Ectodermal cell (in vitro differentiated cells): ENCODE data around the gene LRRC43.

Experiments used
- H3K27ac ChIP-seq: 2 replicates; pipeline ENCODE4 v1.7.0; 2013; ENCODE audit warnings: mild to moderate bottlenecking, low read depth, low read length; ENCODE audit not compliant: insufficient read depth, poor library complexity, severe bottlenecking
- H3K27me3 ChIP-seq: 2 replicates; pipeline ENCODE4 v1.7.0; 2013; ENCODE audit warnings: mild to moderate bottlenecking, low read length; ENCODE audit not compliant: insufficient read depth, control insufficient read depth, poor library complexity, severe bottlenecking
- H3K36me3 ChIP-seq: one replicate; pipeline ENCODE4 v1.7.0; 2013; ENCODE audit warnings: low read length; ENCODE audit not compliant: control insufficient read depth, insufficient read depth
- H3K4me1 ChIP-seq: one replicate; pipeline ENCODE4 v1.7.0; 2013; ENCODE audit warnings: low read length; ENCODE audit not compliant: control insufficient read depth, insufficient read depth
- H3K4me3 ChIP-seq: 2 replicates; pipeline ENCODE4 v1.7.0; 2013; ENCODE audit warnings: low read depth, low read length, control low read depth; ENCODE audit not compliant: insufficient read depth
- H3K9me3 ChIP-seq: 2 replicates; pipeline ENCODE4 v1.7.0; 2013; ENCODE audit warnings: mild to moderate bottlenecking, low read length, moderate library complexity; ENCODE audit not compliant: control insufficient read depth
- WGBS, 2 experiments: methylation state at CpG; one replicate each; pipeline ENCODE4 v1.1.7; 2013; ENCODE audit warnings: missing lambda C conversion rate in 2 of 2; 5-methylcytosine and 5-hydroxymethylcytosine counted together

Gene LRRC43

DNA sequence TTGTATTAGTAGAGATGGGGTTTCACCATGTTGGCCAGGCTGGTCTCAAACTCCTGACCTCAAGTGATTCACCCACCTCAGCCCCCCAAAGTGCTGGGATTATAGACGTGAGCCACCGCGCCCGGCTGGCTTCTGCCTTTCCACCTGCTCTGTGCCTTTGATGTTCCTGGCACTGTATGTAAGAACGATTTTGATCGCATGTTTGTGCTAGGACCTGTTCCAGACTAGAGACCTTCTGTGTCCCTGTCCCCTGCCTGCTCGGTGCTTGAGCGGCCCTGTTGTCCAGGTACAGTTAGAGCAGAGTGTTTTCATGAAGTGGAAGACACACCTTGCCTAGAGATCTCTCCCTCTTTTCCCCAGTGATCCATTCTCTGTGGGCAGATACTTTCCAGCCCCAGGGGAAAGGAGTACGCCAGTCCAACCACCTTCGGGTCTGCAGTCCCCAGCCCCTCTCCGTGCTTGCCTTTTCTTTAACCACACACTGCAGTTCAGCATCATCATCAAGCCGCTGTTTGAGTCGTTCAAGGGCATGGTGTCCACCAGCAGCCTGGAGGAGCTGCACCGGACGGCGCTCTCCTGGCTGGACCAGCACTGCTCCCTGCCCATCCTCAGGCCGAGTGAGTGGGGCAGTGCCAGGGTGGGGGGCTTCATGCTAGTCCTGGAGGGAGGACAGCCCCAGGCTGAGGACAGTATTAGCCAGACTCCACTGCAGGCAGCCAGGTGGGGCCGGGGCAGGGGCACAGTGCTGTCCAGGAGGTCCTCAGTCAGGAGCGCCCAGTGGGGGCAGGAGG, 42.3 kb upstream of the LRRC43 start:
- WGBS, 2 experiments, result 94% methylated on average over 19 of the region's 19 CpGs
- peaks cover 24% of the 10 kb centered on the region for H3K36me3 ChIP-seq

DNA sequence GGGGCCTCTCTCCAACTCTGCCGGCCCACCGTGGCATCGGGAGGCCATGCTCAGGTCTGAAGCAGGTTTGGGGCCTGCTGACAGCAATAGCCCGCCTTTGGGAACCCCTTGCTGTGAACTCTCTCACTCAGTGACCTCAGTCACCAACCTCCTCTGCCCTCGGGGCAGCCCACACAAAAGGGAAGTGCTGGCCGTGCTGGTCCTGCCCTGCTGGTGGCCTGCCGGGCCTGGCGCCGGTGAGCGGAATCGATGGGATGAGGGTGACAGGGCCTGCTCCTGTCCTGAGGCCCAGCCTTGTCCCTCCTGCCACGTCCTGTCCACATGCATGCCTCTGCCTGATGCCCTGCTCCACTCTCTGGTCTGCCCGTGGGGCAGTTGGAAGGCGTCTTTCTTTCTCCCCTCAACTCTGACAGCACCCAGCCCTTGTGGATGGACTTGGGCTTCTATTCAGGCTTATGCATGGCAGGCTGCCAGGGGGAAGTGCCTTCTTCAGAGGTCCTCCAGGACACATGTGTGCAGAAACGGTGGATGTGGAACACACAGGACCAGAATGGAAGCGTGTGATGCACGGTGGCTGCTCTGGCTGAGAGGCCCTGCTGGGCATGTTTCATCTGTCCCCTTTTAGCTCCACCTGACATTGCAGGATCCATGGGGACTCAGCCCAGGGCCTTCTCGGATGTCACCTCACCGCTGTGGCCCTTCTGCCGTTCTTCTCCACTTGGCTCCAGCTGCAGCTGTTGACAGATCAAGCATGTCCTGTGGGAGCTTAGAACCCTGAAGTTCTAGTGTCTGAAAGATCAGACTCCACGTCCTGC, 40.8 kb upstream of the LRRC43 start:
- H3K4me3 ChIP-seq, result no peak overlapping the region
- peaks cover 24% of the 10 kb centered on the region for H3K36me3 ChIP-seq
- no peaks in the 10 kb centered on the region for H3K4me1 ChIP-seq
- WGBS, 2 experiments, result 90 to 91% methylated on average over 21 of the region's 21 CpGs
- no peak overlapping the region for H3K27ac ChIP-seq
- H3K27me3 ChIP-seq, result no peaks in the 10 kb centered on the region
- H3K9me3 ChIP-seq, result peaks cover 2% of the 10 kb centered on the region

More for the DNA sequence above, 42.3 kb upstream of the LRRC43 start:
- Histone ChIP-seq H3K27ac (no peak overlapping the region), H3K27me3 (no peaks in the 10 kb centered on the region), H3K4me3 (no peak overlapping the region), H3K4me1 (no peaks in the 10 kb centered on the region), H3K9me3 (peaks cover 2% of the 10 kb centered on the region)

DNA sequence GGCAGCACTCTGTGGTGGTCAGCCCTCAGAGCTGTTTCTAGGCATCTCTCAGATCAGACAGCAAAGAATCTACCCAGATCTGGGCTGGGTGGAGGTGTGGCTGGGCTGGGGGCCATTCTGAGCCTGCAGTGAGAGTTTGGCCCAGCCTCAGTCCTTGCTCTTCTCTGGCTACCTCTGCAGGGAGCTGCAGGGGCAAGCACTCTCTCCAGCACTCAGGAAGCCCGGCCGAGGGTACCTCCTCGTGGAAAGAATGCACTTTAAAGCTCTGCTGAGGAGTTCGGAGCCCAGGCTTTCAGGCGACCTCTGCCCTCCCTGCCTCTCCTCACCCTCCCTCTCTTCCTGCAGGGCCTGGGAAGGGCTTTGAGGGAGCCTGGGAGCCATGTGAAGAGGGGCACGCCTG, 40.1 kb upstream of the LRRC43 start:
- Histone ChIP-seq H3K27me3 (no peaks in the 10 kb centered on the region), H3K27ac (no peak overlapping the region), H3K36me3 (peaks cover 24% of the 10 kb centered on the region), H3K4me3 (no peak overlapping the region), H3K9me3 (peaks cover 2% of the 10 kb centered on the region), H3K4me1 (no peaks in the 10 kb centered on the region)
- 84 to 87% methylated on average over 6 of the region's 6 CpGs for whole genome bisulfite sequencing, 2 experiments

DNA sequence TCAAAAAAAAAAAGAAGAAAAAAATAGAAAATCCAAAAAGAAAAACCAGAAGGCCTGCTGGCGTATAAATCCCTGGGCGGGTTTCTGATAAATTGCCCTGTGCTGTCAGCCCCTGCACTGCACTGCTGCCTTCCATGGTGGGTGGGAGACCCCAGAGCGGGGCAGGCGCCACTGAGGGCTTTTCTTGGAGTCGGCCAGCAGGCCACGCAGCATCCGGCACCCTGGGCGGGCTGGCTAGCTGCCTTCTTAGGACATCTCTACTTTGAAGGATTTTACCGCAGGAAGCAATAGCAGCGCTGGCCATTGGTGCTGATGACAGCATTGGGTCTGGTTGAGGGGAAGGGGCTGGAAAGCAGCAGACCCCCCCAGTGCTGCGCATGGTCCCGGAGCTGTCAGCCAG, 38.0 kb upstream of the LRRC43 start:
- Histone ChIP-seq H3K4me1 (no peaks in the 10 kb centered on the region), H3K36me3 (peaks cover 24% of the 10 kb centered on the region), H3K4me3 (no peak overlapping the region), H3K27ac (no peak overlapping the region), H3K9me3 (peaks cover 2% of the 10 kb centered on the region), H3K27me3 (no peaks in the 10 kb centered on the region)
- WGBS, 2 experiments, result 95 to 96% methylated on average over 12 of the region's 12 CpGs

DNA sequence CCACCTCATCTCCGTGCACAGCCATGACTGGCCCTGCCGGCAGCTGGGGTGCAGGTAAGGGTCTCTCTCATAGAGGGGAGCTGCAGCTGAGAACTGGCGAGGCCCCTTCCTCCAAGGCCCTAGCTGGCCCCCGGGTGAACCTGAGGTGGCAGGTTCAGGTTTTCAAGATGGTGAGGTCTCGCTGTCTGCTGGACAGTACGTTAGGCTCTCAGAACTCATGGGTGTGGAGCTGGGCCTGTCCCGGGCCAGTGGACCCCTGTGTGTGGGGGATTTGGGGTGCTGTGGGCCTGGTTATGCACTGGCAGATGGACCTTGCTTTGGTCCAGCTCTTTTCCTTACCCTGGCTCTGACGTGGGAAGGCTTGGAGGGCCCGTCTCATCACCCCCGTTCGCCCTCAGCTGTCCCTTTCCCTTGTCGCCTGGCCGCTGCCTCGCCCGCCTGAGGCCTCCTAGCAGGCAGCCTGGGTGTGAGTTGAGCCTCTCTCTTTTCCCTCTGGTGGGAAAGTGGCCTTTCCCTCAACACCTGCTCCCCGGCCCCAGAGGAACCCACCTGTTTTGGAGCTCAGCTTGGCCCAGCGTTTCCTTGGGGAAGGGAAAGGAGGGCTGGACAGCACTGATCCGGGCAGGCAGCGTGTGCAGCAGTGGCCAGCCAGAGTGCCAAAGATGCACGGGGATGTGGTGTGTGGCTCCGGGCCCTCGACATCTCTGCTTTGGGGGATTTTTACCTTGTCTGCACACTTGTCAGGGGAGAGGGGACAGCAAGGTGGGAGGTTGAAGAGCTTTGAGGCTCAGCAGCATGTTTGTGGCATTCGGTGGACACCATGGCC, 37.2 kb upstream of the LRRC43 start:
- WGBS, 2 experiments, result 95% methylated on average over 23 of the region's 23 CpGs
- H3K27me3 ChIP-seq, result no peaks in the 10 kb centered on the region
- H3K36me3 ChIP-seq, result peaks cover 24% of the 10 kb centered on the region
- H3K27ac ChIP-seq, result no peak overlapping the region
- peaks cover 2% of the 10 kb centered on the region for H3K9me3 ChIP-seq
- H3K4me3 ChIP-seq, result no peak overlapping the region
- no peaks in the 10 kb centered on the region for H3K4me1 ChIP-seq

DNA sequence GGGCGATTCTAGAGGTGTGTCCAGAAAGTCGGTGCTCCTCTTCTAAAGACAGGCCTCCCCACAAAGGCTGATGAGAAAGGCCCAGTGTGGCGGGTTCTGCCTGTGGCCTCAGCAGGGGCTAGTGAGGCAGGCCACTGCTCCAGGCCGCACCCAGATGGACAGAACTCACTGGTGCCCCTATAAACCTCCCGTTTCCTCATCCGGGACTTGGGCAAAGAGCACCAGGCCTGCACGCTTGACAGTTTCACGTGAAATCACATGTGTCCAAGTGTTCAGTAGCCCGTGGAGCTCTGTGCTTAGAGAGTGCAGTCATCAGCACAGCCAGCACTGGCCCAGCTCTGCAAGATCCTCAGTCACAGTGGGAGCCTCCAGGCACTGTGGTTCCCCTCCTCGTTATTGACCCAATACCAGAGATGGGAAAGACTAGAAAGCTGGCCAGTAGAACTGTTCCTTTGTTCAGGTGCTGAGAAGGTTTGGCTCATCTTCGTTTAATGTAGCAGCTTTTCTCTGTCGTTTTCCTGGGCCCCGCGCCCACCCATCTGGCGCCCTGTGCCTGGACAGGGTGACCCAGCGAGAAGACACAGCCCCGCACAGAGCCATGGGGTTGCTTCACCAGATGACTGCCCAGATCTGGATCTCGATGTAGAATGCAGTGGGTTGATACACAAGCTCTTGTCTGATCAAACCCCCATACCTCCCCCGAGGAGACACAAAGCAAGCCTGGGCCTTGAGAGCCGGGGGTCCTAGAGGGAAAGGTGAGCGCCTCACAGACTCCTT, 35.2 kb upstream of the LRRC43 start:
- peaks cover 2% of the 10 kb centered on the region for H3K9me3 ChIP-seq
- no peaks in the 10 kb centered on the region for H3K27me3 ChIP-seq
- H3K36me3 ChIP-seq, result peaks cover 10% of the 10 kb centered on the region
- no peak overlapping the region for H3K27ac ChIP-seq
- 94 to 95% methylated on average over 21 of the region's 21 CpGs for WGBS, 2 experiments
- no peaks in the 10 kb centered on the region for H3K4me1 ChIP-seq
- no peak overlapping the region for H3K4me3 ChIP-seq

DNA sequence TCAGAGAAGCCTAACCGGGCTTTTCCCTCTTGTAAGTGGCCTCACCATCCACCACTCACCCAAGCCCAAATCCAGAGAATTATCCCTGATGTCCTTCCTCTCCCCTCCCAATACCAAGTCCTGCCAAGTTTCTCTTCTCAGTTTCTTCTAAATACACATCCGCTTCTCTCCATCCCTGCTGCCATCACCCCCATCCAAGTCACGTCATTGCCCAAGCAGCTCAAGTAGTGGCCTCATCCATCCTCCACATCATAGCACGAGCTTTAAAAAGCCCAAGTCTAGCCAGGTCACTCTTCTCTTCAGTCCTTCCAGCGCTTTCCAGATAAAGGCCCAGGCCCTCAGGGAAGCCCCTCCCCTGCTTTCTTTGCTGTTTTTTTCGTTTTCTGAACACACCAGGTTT, 34.3 kb upstream of the LRRC43 start:
- Histone ChIP-seq H3K9me3 (no peaks in the 10 kb centered on the region), H3K4me1 (no peaks in the 10 kb centered on the region), H3K4me3 (no peak overlapping the region), H3K27ac (no peak overlapping the region), H3K36me3 (peaks cover under 1% of the 10 kb centered on the region), H3K27me3 (no peaks in the 10 kb centered on the region)
- WGBS, 2 experiments, result 89% methylated on average over 6 of the region's 6 CpGs

DNA sequence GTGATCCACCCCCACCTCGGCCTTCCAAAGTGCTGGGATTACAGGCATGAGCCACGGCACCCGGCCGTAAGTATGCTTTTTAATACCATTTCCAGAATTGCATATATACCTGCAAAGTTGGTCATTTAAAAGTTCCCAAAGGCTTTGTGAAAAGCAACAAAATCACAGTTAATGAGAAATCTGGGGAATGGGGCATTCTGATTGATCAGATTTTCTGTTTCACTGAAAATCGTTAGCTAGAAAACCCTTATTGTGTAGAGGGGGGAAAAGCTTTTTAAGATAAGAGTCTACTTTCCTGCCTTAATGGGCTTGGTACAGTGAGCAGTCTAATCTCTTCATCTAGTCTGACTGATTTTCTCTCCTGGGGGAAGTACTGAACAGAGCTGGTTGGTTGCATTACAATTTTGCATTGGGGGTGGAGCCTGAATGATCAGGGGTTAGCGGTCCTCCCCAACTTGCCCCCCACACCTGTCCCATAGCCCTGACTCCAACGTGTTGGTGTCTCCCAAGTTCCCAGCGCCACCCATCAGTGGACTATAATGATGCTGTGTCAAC, 32.7 kb upstream of the LRRC43 start:
- WGBS, 2 experiments, result 89 to 90% methylated on average over 8 of the region's 8 CpGs
- Histone ChIP-seq H3K9me3 (no peaks in the 10 kb centered on the region), H3K27me3 (no peaks in the 10 kb centered on the region), H3K4me1 (no peaks in the 10 kb centered on the region), H3K27ac (no peak overlapping the region), H3K4me3 (no peak overlapping the region), H3K36me3 (no peaks in the 10 kb centered on the region)

DNA sequence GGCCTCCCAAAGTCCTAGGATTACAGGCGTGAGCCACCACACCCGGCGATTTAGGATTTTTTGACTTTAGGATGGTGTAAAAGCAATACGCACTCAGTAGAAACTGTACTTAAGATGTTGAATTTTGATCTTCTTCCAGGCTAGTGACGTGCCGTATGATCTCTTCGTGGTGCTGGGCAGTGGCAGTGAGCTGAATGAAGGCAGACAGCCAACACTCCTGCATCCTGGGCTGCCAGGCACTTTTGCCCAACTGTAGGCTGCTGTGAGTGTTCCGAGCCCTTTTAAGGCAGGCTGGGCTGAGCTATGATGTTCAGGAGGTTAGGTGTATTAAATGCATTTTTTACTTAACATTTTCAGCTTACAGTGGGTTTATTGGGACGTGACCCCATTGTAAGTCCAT, 30.2 kb upstream of the LRRC43 start:
- WGBS, 2 experiments, result 91 to 94% methylated on average over 8 to 9 of the region's 9 CpGs
- H3K4me3 ChIP-seq, result no peak overlapping the region
- H3K27ac ChIP-seq, result no peak overlapping the region
- no peaks in the 10 kb centered on the region for H3K4me1 ChIP-seq
- H3K36me3 ChIP-seq, result no peaks in the 10 kb centered on the region
- no peaks in the 10 kb centered on the region for H3K9me3 ChIP-seq
- H3K27me3 ChIP-seq, result no peaks in the 10 kb centered on the region
